ENCODE data around the gene NFIA.

The NFIA gene

DNA sequence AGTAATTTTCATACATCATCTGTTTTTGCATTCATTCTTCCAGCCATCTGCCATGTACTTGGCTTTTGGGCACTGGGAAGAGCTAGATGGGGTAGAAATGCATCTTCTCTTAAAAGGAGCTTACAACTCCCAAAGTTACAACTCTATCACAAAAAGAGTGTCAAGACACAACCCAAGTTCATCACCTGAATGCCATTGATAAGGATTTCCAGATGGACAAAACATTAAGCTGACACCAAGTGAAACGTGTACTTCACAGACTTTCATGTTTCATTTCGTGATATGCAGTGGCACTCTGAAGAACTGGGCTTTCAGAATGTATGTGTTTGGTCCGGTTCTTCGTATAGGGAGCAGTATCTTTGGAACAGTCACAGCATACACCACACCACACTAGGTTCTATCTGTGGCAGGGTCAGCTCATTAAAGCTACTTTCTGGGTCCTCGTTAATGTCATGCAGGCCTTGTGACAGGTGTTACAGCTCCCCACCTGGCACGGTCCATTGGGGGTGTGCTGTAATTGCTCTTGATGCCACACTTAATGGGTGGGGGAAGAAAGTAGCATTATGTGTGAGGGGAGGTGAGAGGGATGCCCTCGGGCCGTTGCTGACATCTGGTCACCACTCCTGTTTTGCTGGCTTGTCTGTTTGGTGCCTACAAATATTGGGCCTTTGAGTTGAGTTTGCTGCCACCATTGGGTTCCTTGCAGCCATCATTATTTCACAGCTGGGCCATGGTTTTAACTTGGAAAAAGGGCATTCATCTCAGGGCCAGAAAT, 164.9 kb downstream of the NFIA start:
- DNase-seq (ENCODE audit: low spot score) = no peak

- no peak for DNase-seq (ENCODE audit: low spot score)
Observed at GRCh38 chr1:61247881-61248752, 165.8 kb downstream of the NFIA start.

- no peak for DNase-seq (ENCODE audit: low spot score)
Observed at GRCh38 chr1:61250933-61251332, 168.6 kb downstream of the NFIA start.

DNA sequence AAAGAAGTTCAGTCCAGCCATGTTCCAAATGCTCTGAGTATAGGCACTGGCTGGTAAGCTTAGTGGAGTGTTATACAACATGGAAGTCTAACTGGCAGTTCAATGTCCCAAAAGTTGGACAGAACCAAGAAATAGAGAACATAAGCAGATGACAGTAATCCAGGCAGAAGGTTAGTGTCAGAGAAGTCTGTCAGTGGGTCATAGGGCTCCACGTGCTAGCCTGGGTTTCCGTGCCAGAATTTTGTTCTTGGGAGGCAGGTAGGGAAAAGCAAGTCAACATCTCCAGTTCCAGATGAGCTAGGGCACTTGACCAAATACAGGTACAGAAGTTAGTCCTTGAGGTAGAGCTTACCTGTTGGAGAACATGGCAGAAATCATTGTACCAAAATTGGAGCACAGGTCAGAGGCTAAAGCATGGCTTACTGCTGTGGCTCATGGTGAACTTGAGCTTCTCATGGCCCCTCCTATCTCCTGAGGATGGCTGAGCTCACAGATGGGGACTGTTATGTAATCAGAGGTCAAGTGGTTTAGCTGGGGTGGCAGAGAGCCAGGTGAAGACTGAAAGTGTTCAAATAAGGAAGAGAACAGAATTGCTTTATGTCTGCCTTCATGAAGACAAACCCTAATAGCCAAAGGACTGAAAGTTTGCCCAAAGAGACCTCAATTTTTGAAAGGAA, 170.8 kb downstream of the NFIA start:
- peak; percentile 81 for DNase-seq (ENCODE audit: low spot score)

GRCh38 chr1:61253912-61254633, 171.7 kb downstream of the NFIA start:
- peak; percentile 29 for DNase-seq (ENCODE audit: low spot score)

- DNase-seq (ENCODE audit: low spot score) = peak; percentile 17
Observed at GRCh38 chr1:61254634-61255357, 172.4 kb downstream of the NFIA start.

DNA sequence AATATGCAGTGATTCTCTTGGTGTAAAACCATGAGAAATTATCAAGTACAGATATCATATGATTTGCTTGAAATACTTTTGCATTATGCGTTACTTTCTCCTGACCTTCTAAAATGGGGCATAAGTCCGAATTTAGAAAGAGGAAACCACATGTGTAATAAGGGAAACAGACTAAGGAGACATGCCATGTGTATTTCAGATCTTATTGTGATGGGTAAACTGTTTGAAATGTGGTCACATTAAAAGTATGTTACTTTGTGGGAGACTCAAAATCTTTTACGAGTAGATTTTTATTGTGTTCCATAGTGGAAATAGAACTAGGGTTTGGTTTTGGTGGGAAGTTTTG, 173.0 kb downstream of the NFIA start:
- peak; percentile 30 for DNase-seq (ENCODE audit: low spot score)

DNA sequence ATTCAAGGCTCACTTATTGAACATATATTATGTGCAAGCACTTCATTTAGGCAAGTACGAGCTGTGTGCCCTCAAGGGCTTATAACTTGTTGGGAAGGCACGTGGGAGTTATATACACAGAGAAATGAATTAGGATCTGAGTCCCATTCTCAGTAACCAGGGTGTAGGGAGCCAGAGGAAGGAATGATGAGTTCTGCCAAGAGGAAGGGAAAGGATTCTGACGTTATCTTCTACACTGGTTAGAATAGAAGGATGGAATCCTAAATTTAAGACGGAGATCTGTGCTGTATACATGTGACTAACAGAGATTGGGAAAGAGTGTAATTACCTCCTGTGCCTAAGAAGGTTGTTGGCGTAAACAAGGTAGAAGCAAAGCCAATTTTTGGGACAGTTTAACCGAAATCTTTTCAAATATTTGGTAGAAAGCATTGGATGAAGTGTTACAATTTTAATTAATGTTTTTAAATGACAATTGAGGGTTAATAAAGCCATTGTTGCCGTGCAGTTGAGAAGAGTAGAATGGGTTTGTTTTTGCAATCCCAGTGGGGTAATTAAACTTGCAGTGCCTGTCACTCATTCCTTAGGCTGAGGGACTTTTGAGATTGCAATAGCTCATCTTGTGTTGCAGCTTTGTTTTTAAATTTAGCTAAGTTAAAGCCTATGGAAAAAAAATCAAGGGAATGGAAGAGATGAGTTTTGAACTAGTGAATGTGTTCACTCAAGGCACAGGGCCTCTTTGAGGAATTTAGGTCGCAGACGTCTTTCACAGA, 177.2 kb downstream of the NFIA start:
- DNase-seq (ENCODE audit: low spot score) = no peak

- no peak for DNase-seq (ENCODE audit: low spot score)
Observed at GRCh38 chr1:61260171-61260570, 177.8 kb downstream of the NFIA start.

DNA sequence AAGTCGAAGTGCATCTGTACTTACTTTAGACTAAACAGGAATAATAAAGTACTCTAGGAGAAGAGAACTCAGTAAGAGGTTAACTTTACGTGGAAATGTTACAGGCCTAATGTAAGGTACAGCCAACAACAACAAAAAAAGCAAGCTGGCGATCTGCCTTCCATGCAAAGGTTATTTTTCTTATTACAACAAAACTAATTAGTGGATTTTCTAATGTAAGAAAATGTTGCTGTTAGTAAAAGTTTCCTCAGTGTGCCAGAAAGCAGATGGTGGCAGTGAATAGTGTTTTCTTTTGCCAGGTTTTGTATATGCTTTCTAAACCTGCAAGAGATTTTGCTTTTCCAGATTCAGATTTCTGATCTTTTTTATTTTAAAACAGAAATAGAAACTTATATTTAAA, 179.2 kb downstream of the NFIA start:
- no peak for DNase-seq (ENCODE audit: low spot score)

DNA sequence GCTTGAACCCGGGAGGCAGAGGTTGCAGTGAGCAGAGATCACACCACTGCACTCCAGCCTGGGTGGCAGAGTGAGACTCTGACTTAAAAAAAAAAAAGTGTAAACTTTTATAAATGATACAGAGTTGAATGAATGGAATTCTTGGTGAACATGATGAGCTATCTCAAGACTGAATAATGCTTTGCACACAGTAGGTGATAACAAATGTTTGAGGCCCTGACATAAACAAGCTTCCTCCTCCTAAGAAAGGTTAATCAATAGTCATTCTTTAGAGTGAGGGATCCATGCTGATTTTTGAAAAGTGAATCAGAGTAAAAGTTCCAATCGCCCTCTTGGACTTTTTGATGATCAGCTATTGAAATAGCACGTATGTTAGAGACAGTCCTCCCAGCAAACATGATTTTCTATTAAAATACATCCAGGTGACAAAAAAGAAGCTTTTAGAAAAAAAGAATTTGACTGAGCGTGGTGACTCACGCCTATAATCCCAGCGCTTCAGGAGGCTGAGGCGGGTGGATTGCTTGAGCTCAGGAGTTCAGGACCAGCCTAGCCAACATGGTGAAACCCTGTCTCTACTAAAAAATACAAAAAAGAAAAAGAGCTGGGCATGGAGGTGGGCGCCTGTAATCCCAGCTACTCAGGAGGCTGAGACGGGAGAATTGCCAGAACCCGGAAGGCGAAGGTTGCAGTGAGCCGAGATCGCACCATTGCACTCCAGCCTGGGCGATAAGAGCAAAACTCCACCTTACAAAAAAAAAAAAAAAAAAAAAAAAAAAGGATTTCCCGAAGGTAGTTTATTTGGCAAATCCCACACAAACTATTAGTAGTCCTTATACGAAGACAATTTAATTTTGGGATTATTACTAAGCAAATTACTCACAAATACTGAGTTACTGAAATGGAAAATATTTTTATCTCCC, 181.8 kb downstream of the NFIA start:
- DNase-seq (ENCODE audit: low spot score) = no peak

GRCh38 chr1:61264825-61265242, 182.5 kb downstream of the NFIA start:
- DNase-seq (ENCODE audit: low spot score) = no peak

DNA sequence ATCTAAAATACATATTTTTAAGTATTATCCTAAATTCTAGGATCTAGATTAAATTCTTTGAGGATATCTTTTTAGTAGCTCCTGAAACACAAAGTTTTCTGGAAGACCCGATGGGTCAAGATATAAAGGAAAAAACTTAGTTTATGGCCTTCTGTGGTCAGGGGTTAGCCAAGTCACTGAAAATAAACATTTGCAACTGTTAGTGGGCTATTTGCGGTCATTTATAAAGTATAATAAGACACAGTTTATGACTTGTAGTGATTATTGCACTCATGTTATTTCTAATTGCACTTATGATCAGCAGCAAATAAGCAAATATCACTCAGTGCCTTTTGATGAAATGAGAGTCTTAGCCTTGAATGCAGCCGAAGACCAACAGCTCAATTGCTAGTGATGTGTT, 183.3 kb downstream of the NFIA start:
- no peak for DNase-seq (ENCODE audit: low spot score)

- DNase-seq (ENCODE audit: low spot score) = no peak
Observed at GRCh38 chr1:61266738-61267137, 184.4 kb downstream of the NFIA start.

DNA sequence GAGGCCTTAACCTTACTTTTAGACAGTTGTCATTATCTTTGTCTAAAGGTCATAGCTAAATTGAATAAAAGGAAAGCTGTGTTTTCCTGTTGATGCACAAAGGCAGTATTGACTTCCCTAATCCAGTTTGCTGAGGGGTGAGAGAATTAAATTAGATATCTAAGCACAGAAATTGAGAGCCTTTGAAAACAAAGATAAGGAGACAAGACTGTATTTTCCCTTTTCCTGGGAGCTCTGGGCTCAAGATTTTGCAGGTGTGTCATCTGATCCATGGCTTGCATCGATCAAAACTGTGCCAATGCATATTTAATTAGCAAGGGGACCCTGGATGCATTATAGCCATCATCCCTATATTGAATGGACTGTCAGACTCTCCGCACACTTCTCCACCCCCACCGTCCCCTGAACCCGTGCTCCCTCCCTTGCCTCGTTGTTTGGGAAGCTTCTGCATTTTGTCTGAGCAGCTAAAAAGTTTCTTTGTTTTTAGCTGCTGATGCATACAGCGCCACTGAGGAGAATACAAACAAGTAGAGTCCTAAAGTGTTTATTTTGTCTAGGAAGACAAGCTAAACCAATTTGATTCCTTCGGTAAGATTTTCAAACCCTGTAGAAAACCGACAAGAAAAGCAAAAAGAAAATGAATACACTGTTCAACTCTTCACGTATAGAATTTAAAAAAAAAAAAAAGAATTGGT, 186.3 kb downstream of the NFIA start:
- no peak for DNase-seq (ENCODE audit: low spot score)

- peak; percentile 19 for DNase-seq (ENCODE audit: low spot score)
Observed at GRCh38 chr1:61269602-61270001, 187.2 kb downstream of the NFIA start.

GRCh38 chr1:61270107-61270506, 187.7 kb downstream of the NFIA start:
- no peak for DNase-seq (ENCODE audit: low spot score)

DNA sequence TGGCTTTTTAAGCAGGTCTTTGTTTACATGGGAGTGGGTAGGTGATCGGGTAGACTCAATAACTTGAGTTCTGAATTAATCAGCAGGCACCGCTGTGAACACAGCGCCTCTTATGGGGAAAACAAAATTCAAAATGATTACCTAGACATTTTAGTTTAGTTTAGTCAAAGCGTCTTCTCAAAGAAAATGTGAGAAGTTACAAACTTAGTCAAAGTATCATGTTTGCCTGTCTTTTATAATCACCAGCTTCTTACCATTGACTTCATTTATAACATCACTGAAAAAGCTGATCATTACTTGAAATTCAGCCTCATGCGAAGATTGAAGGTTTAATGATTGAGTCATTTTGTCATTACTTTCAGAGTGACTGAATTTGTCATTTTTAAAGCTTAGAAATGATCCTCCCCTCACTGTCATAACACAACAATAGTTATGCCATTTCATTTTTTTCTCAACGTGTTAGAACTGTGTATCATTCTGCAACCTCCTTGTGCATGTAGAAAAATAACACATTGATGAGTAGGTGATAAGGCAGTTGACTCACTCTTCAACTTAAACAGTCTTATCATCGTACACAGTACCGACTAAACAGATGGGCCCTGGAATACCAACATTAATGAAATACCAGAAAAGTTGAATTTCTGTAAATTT, 188.5 kb downstream of the NFIA start:
- no peak for DNase-seq (ENCODE audit: low spot score)
